Endodermal cell (in vitro differentiated cells): ENCODE results near the gene CEP135. TPM values are rescaled to one million over a fixed set of nuclear protein-coding genes. Genes with fewer than 3 reads are reported as not detected.

Experiments used
- DNase-seq: peaks from one replicate; pipeline ENCODE4 v3.0.0-alpha.2; 2017
- H3K27ac ChIP-seq: 2 replicates; pipeline ENCODE4 v1.5.1; 2013; ENCODE audit warnings: mild to moderate bottlenecking, low read depth, low read length, moderate library complexity
- H3K27me3 ChIP-seq: 2 replicates; pipeline ENCODE4 v1.6.1; 2013; ENCODE audit warnings: mild to moderate bottlenecking, low read length, moderate library complexity; ENCODE audit not compliant: insufficient read depth, control insufficient read depth, poor library complexity, severe bottlenecking
- H3K36me3 ChIP-seq: 2 replicates; pipeline ENCODE4 v1.7.0; 2013; ENCODE audit warnings: mild to moderate bottlenecking, low read length, moderate library complexity; ENCODE audit not compliant: control insufficient read depth, insufficient read depth
- H3K4me1 ChIP-seq: one replicate; pipeline ENCODE4 v1.7.0; 2013; ENCODE audit warnings: low read length; ENCODE audit not compliant: control insufficient read depth, insufficient read depth
- H3K4me3 ChIP-seq: 2 replicates; pipeline ENCODE4 v1.5.1; 2013; ENCODE audit warnings: mild to moderate bottlenecking, low read length, moderate library complexity
- H3K9ac ChIP-seq: 2 replicates; pipeline ENCODE4 v1.6.1; 2013; ENCODE audit warnings: mild to moderate bottlenecking, low read length, moderate library complexity; ENCODE audit not compliant: poor library complexity, severe bottlenecking; ENCODE audit errors: extremely low read depth
- H3K9me3 ChIP-seq: 2 replicates; pipeline ENCODE4 v1.6.1; 2013; ENCODE audit warnings: mild to moderate bottlenecking, low read length, moderate library complexity; ENCODE audit not compliant: control insufficient read depth
- H3K27ac Mint-ChIP-seq: 2 replicates; pipeline ENCODE4 v1.8.0; 2020; ENCODE audit warnings: mixed read lengths
- H3K27me3 Mint-ChIP-seq: 2 replicates; pipeline ENCODE4 v1.8.0; 2021; ENCODE audit warnings: mild to moderate bottlenecking, mixed read lengths; ENCODE audit not compliant: insufficient read depth
- H3K36me3 Mint-ChIP-seq: 2 replicates; pipeline ENCODE4 v1.8.0; 2020; ENCODE audit warnings: low read depth, mixed read lengths
- H3K4me1 Mint-ChIP-seq: 2 replicates; pipeline ENCODE4 v1.8.0; 2020; ENCODE audit warnings: mixed read lengths
- H3K4me3 Mint-ChIP-seq: 2 replicates; pipeline ENCODE4 v1.8.0; 2020; ENCODE audit warnings: mild to moderate bottlenecking, moderate library complexity, mixed read lengths
- H3K9me3 Mint-ChIP-seq: 2 replicates; pipeline ENCODE4 v1.8.0; 2020; ENCODE audit warnings: mild to moderate bottlenecking, mixed read lengths
- CTCF ChIP-seq: fragments of 200-600 bp; sonication (generic); conservative IDR thresholded peaks from 2 replicates; pipeline ENCODE4 v1.5.0; 2021; ENCODE audit warnings: antibody characterized with exemption, mild to moderate bottlenecking
- WGBS, 2 experiments: methylation state at CpG; one replicate each; pipeline versions ENCODE4 v1.1.5 to v1.1.7; 2013; ENCODE audit warnings: missing lambda C conversion rate in 2 of 2, mixed read lengths in 1 of 2; ENCODE audit not compliant: insufficient coverage in 1 of 2, insufficient read length in 1 of 2; 5-methylcytosine and 5-hydroxymethylcytosine counted together
- total RNA-seq, 2 donors: library from RNA; stranded (reverse); fragmentation: NEBNext Ultra II Directional in 1 of 2; extraction: Animal tissue kit (Norgen Biotek cat#: 25700) in 1 of 2; gene quantifications; 2 replicates in 1 of 2; 3 replicates in 1 of 2; pipeline ENCODE4 v1.2.1, GENCODE V29; 2021

Gene CEP135
- total RNA-seq, 2 donors from 2014 or later: 28.0 to 37.4 TPM

- TF ChIP-seq CTCF: no peak
- no peaks in the 10 kb centered on the region for H3K27me3 Mint-ChIP-seq
- Histone ChIP-seq H3K9me3 (no peaks in the 10 kb centered on the region), H3K4me1 (peaks cover 6% of the 10 kb centered on the region), H3K36me3 (peaks cover 27% of the 10 kb centered on the region), H3K27ac (no peak overlapping the region), H3K9ac (no peak overlapping the region), H3K4me3 (no peak overlapping the region), H3K27me3 (no peaks in the 10 kb centered on the region)
- no peak overlapping the region for H3K27ac Mint-ChIP-seq
- peaks cover 57% of the 10 kb centered on the region for H3K36me3 Mint-ChIP-seq
- DNase-seq: no peak
- H3K4me3 Mint-ChIP-seq: no peak overlapping the region
- H3K4me1 Mint-ChIP-seq: peaks cover 6% of the 10 kb centered on the region
- WGBS, 2 experiments: 100% methylated on average over 1 of the region's 1 CpG; no CpG with 5 or more reads in 1 of the 2 experiments
- no peaks in the 10 kb centered on the region for H3K9me3 Mint-ChIP-seq
Observed at GRCh38 chr4:55967376-55967775, 18.6 kb downstream of the CEP135 start.

GRCh38 chr4:55973650-55974049 is 24.9 kb downstream of the CEP135 start:
- no peaks in the 10 kb centered on the region for H3K4me1 ChIP-seq
- no peak overlapping the region for H3K4me3 Mint-ChIP-seq
- no peaks in the 10 kb centered on the region for H3K9me3 Mint-ChIP-seq
- H3K27me3 ChIP-seq: no peaks in the 10 kb centered on the region
- H3K9ac ChIP-seq: no peak overlapping the region
- no peak for TF ChIP-seq CTCF
- no peak overlapping the region for H3K27ac Mint-ChIP-seq
- no peaks in the 10 kb centered on the region for H3K4me1 Mint-ChIP-seq
- no peaks in the 10 kb centered on the region for H3K27me3 Mint-ChIP-seq
- H3K27ac ChIP-seq: no peak overlapping the region
- no peak for DNase-seq
- peaks cover 55% of the 10 kb centered on the region for H3K36me3 Mint-ChIP-seq
- H3K36me3 ChIP-seq: peaks cover 50% of the 10 kb centered on the region
- H3K9me3 ChIP-seq: no peaks in the 10 kb centered on the region
- H3K4me3 ChIP-seq: no peak overlapping the region
- 88 to 94% methylated on average over 2 of the region's 2 CpGs for WGBS, 2 experiments

GRCh38 chr4:55977811-55978210 is 29.1 kb downstream of the CEP135 start:
- Mint-ChIP-seq H3K4me1 (peaks cover 9% of the 10 kb centered on the region), H3K27me3 (no peaks in the 10 kb centered on the region), H3K9me3 (no peaks in the 10 kb centered on the region), H3K4me3 (no peak overlapping the region), H3K36me3 (peaks cover 43% of the 10 kb centered on the region), H3K27ac (no peak overlapping the region)
- Histone ChIP-seq H3K27ac (no peak overlapping the region), H3K27me3 (peaks cover 9% of the 10 kb centered on the region), H3K4me3 (no peak overlapping the region), H3K9ac (no peak overlapping the region), H3K9me3 (no peaks in the 10 kb centered on the region), H3K36me3 (peaks cover 52% of the 10 kb centered on the region), H3K4me1 (peaks cover 4% of the 10 kb centered on the region)
- no peak for DNase-seq
- no peak for TF ChIP-seq CTCF
- WGBS, 2 experiments: 96 to 100% methylated on average over 2 to 3 of the region's 4 CpGs
